Endothelial cell (in vitro differentiated cells): ENCODE data around the gene FOXA2. TPM values are rescaled to one million over a fixed set of nuclear protein-coding genes. Genes with fewer than 3 reads are reported as not detected.

Source experiments
- DNase-seq: peaks from one replicate; pipeline ENCODE4 v3.0.0; 2021; ENCODE audit warnings: low spot score
- H3K27ac Mint-ChIP-seq: one replicate; pipeline ENCODE4 v1.8.0; 2021; ENCODE audit warnings: mixed read lengths, inconsistent platforms; ENCODE audit not compliant: unreplicated experiment
- H3K27me3 Mint-ChIP-seq: one replicate; pipeline ENCODE4 v1.8.0; 2021; ENCODE audit warnings: mild to moderate bottlenecking, moderate library complexity, mixed read lengths, inconsistent platforms; ENCODE audit not compliant: unreplicated experiment
- H3K36me3 Mint-ChIP-seq: one replicate; pipeline ENCODE4 v1.8.0; 2021; ENCODE audit warnings: mild to moderate bottlenecking, low read depth, mixed read lengths, inconsistent platforms; ENCODE audit not compliant: unreplicated experiment
- H3K4me1 Mint-ChIP-seq: one replicate; pipeline ENCODE4 v1.8.0; 2021; ENCODE audit warnings: mild to moderate bottlenecking, mixed read lengths, inconsistent platforms; ENCODE audit not compliant: unreplicated experiment
- H3K4me3 Mint-ChIP-seq: one replicate; pipeline ENCODE4 v1.8.0; 2021; ENCODE audit warnings: mild to moderate bottlenecking, mixed read lengths, inconsistent platforms; ENCODE audit not compliant: unreplicated experiment
- H3K9me3 Mint-ChIP-seq: one replicate; pipeline ENCODE4 v1.8.0; 2021; ENCODE audit warnings: mixed read lengths, inconsistent platforms; ENCODE audit not compliant: unreplicated experiment
- CTCF ChIP-seq: fragments of 200-600 bp; sonication (generic); IDR thresholded peaks from one replicate; pipeline ENCODE4 v1.5.0; 2021; ENCODE audit warnings: antibody characterized with exemption; ENCODE audit not compliant: unreplicated experiment
- long read RNA-seq: library from polyadenylated mRNA; unstranded; transcript quantifications from one replicate; pipeline ENCODE4 v2.0.0, GENCODE V29; 2020; ENCODE audit not compliant: unreplicated experiment
- total RNA-seq: library from RNA; stranded (reverse); fragmentation: NEBNext Ultra II Directional; extraction: Animal tissue kit (Norgen Biotek cat#: 25700); gene quantifications from one replicate; pipeline ENCODE4 v1.2.1, GENCODE V29; 2021; ENCODE audit not compliant: unreplicated experiment

FOXA2 gene
- total RNA-seq = 0.59 TPM
- long read RNA-seq, partial matches to known transcripts = 0 of 1 reads
- long read RNA-seq, other reads (novel, unspliced or antisense) = 1 of 1 reads

DNA sequence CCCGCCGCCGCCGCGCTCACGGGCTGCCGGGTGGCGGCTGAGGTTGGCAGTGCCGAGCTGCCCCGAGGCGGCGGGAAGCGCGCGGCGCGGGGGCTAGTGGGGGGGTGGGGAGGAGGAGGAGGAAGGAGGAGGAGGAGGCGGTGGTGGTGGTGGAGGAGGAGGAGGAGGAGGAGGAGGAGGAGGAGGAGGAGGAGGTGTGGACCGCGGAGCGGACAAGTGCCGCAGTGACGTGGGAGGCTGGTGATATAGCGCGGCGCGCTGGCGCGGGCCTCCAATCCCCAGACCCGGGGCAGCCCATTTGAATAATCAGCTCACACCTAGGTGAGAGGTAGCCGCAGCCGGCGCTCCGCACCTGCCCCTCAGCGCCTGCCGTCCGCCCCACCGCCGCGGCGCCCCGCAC lies at the start of gene FOXA2:
TSS of gene FOXA2 (minus strand) at position 51 of the 400 bp plus-strand sequence. CDS start 294 bp downstream, outside the sequence.
- Mint-ChIP-seq H3K9me3 (no peaks in the 10 kb centered on the region), H3K4me3 (peak within 1 kb of the TSS; percentile 80), H3K27ac (no peak within 1 kb of the TSS), H3K4me1 (peaks cover 15% of the 10 kb centered on the region), H3K27me3 (peaks cover 32% of the 10 kb centered on the region), H3K36me3 (peaks cover 3% of the 10 kb centered on the region)
- no peak for TF ChIP-seq CTCF
- no peak for DNase-seq

GRCh38 chr20:22630701-22631100 lies 46.3 kb upstream of the FOXA2 start:
- TF ChIP-seq CTCF = no peak
- Mint-ChIP-seq H3K27me3 (no peaks in the 10 kb centered on the region), H3K36me3 (no peaks in the 10 kb centered on the region), H3K9me3 (no peaks in the 10 kb centered on the region), H3K4me3 (no peak overlapping the region), H3K4me1 (no peaks in the 10 kb centered on the region), H3K27ac (no peak overlapping the region)
- DNase-seq = no peak

GRCh38 chr20:22629927-22630326 lies 45.6 kb upstream of the FOXA2 start:
- Mint-ChIP-seq H3K27me3 (no peaks in the 10 kb centered on the region), H3K36me3 (no peaks in the 10 kb centered on the region), H3K27ac (no peak overlapping the region), H3K9me3 (no peaks in the 10 kb centered on the region), H3K4me1 (no peaks in the 10 kb centered on the region), H3K4me3 (no peak overlapping the region)
- TF ChIP-seq CTCF = no peak
- DNase-seq = no peak

GRCh38 chr20:22629447-22629846 lies 45.1 kb upstream of the FOXA2 start:
- no peak overlapping the region for H3K27ac Mint-ChIP-seq
- H3K36me3 Mint-ChIP-seq = no peaks in the 10 kb centered on the region
- no peaks in the 10 kb centered on the region for H3K4me1 Mint-ChIP-seq
- no peak for TF ChIP-seq CTCF
- no peak overlapping the region for H3K4me3 Mint-ChIP-seq
- no peaks in the 10 kb centered on the region for H3K9me3 Mint-ChIP-seq
- no peaks in the 10 kb centered on the region for H3K27me3 Mint-ChIP-seq
- DNase-seq = no peak

- no peaks in the 10 kb centered on the region for H3K27me3 Mint-ChIP-seq
- no peak for DNase-seq
- no peaks in the 10 kb centered on the region for H3K36me3 Mint-ChIP-seq
- no peaks in the 10 kb centered on the region for H3K9me3 Mint-ChIP-seq
- no peak overlapping the region for H3K4me3 Mint-ChIP-seq
- TF ChIP-seq CTCF = no peak
- H3K27ac Mint-ChIP-seq = no peak overlapping the region
- H3K4me1 Mint-ChIP-seq = peaks cover 9% of the 10 kb centered on the region
Observed at GRCh38 chr20:22626496-22626895, 42.1 kb upstream of the FOXA2 start.
